ENCODE measurements around the gene PGS1. TPM values are rescaled to one million over a fixed set of nuclear protein-coding genes. Genes with fewer than 3 reads are reported as not detected.

PGS1 gene
- total RNA-seq, 1 experiment from 2014 or later = 42.5 TPM

DNA sequence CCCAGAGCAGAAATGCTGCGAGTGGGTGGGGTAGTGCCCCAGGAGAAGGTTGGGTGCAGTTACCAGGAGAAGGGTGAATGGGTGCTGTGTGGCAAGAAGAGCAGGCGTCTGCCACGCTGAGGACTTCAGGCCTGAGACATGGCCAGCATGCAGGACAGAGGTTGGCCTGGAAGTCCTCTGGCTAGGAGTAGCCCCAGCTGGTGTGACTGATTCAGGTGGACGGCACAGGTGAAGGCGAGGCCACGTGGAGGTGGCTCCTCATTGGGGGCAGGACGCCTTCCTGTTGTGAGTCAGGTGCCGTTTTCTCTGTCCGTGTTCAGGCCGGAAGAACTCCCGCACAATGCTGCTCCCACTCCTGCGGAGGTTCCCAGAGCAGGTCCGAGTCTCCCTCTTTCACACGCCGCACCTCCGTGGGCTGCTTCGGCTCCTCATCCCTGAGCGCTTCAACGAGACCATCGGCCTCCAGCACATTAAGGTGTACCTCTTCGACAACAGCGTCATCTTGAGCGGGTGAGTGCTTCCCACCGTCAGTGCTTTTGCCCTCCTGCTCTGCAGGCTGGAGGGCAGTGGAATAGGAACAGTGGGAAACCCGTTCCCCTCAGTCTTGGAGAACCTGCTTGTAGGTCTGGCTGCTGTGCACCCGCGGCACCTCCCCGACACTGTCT, 20.7 kb downstream of the PGS1 start:
- TF ChIP-seq EZH2 (IDR thresholded peaks at IDR 0.05; ENCODE audit: borderline replicate concordance, low read depth, low read length, poor library complexity, severe bottlenecking) = no peak
- TF ChIP-seq, protein P1, sequence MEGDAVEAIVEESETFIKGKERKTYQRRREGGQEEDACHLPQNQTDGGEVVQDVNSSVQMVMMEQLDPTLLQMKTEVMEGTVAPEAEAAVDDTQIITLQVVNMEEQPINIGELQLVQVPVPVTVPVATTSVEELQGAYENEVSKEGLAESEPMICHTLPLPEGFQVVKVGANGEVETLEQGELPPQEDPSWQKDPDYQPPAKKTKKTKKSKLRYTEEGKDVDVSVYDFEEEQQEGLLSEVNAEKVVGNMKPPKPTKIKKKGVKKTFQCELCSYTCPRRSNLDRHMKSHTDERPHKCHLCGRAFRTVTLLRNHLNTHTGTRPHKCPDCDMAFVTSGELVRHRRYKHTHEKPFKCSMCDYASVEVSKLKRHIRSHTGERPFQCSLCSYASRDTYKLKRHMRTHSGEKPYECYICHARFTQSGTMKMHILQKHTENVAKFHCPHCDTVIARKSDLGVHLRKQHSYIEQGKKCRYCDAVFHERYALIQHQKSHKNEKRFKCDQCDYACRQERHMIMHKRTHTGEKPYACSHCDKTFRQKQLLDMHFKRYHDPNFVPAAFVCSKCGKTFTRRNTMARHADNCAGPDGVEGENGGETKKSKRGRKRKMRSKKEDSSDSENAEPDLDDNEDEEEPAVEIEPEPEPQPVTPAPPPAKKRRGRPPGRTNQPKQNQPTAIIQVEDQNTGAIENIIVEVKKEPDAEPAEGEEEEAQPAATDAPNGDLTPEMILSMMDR (conservative IDR thresholded peaks at IDR 0.05; ENCODE audit: low read depth, low read length) = no peak
- no peak for DNase-seq (ENCODE audit: low spot score)
- Histone ChIP-seq H3K27ac (ENCODE audit: low read depth, low read length, poor library complexity, severe bottlenecking) (no peak overlapping the region), H3K9me3 (ENCODE audit: low read depth, low read length, poor library complexity, severe bottlenecking) (no peaks in the 10 kb centered on the region), H3K36me3 (ENCODE audit: insufficient read depth, low read length, poor library complexity, severe bottlenecking) (peaks cover 51% of the 10 kb centered on the region), H3K27me3 (replicated peaks; ENCODE audit: insufficient read depth, low read depth, low read length, poor library complexity) (no peaks in the 10 kb centered on the region), H3K4me3 (ENCODE audit: low read depth, low read length, poor library complexity, severe bottlenecking) (no peak overlapping the region), H3K4me1 (ENCODE audit: insufficient read depth, low read length, poor library complexity, severe bottlenecking) (no peaks in the 10 kb centered on the region)
- no TSS peak for BruUV-seq (replicated peaks)
- CTCF ChIA-PET = no interaction called here
- intact Hi-C loops (cut with micrococcal nuclease; ENCODE audit: unreplicated experiment) = no loop called here
- POLR2A ChIA-PET (ENCODE audit: low non-redundant PET) = no interaction called here

DNA sequence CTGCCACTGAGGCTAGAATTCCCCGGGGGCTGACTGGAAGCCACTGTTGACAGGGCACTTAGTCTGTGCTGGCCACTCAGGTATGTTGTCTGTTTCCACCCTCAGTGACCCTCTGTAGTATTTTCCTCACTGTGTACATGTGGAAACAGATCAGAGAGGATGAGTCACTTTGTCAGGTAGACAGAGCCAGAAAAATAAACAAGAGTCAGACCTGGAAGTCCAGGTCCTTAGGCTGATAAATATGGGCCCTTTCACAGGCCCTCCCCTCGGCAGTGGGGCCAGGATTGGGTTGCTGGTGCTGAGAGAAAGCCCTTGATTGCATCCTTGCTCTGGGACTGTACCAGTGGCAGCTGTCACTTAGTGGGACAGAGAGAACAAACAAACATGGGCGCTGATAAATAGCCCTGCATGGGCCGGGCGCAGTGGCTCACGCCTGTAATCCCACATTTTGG, 21.3 kb downstream of the PGS1 start:
- BruUV-seq (replicated peaks) = no TSS peak
- TF ChIP-seq EZH2 (IDR thresholded peaks at IDR 0.05; ENCODE audit: borderline replicate concordance, low read depth, low read length, poor library complexity, severe bottlenecking) = no peak
- TF ChIP-seq, protein P1 (conservative IDR thresholded peaks at IDR 0.05; ENCODE audit: low read depth, low read length) = no peak
- ChIA-PET CTCF (no interaction called here), POLR2A (ENCODE audit: low non-redundant PET) (no interaction called here)
- intact Hi-C loops (cut with micrococcal nuclease; ENCODE audit: unreplicated experiment) = no loop called here
- DNase-seq (ENCODE audit: low spot score) = no peak
- H3K9me3 ChIP-seq (ENCODE audit: low read depth, low read length, poor library complexity, severe bottlenecking) = no peaks in the 10 kb centered on the region
- H3K4me1 ChIP-seq (ENCODE audit: insufficient read depth, low read length, poor library complexity, severe bottlenecking) = no peaks in the 10 kb centered on the region
- no peaks in the 10 kb centered on the region for H3K27me3 ChIP-seq (replicated peaks; ENCODE audit: insufficient read depth, low read depth, low read length, poor library complexity)
- H3K27ac ChIP-seq (ENCODE audit: low read depth, low read length, poor library complexity, severe bottlenecking) = no peak overlapping the region
- H3K36me3 ChIP-seq (ENCODE audit: insufficient read depth, low read length, poor library complexity, severe bottlenecking) = peaks cover 51% of the 10 kb centered on the region
- no peak overlapping the region for H3K4me3 ChIP-seq (ENCODE audit: low read depth, low read length, poor library complexity, severe bottlenecking)

DNA sequence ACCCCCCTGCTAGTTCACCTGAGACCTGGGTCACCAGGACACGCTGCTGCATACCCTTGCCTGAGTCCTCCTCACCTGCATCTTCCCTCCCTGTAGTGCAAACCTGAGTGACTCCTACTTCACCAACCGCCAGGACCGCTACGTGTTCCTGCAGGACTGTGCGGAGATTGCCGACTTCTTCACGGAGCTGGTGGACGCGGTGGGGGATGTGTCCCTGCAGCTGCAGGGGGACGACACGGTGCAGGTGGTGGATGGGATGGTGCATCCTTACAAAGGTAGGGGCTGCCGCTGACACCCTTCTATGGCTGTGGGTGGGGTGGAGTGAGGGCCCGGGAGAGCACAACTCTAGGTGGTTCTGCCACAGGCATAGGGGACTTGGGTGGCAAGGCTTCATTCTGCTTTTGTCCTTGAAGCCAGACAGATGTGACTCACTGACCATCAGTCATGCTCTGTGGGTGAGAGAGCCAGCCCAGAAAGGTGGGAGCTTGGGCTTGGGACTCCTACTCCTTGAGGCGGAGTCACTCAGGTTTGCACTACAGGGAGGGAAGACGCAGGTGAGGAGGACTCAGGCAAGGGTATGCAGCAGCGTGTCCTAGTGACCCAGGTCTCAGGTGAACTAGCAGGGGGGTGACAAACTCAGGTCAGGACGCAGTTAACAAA, 22.3 kb downstream of the PGS1 start:
- no peak overlapping the region for H3K27ac ChIP-seq (ENCODE audit: low read depth, low read length, poor library complexity, severe bottlenecking)
- no peak for DNase-seq (ENCODE audit: low spot score)
- intact Hi-C loops (cut with micrococcal nuclease; ENCODE audit: unreplicated experiment) = no loop called here
- TF ChIP-seq, protein P1 (conservative IDR thresholded peaks at IDR 0.05; ENCODE audit: low read depth, low read length) = no peak
- no peak for TF ChIP-seq EZH2 (IDR thresholded peaks at IDR 0.05; ENCODE audit: borderline replicate concordance, low read depth, low read length, poor library complexity, severe bottlenecking)
- H3K27me3 ChIP-seq (replicated peaks; ENCODE audit: insufficient read depth, low read depth, low read length, poor library complexity) = no peaks in the 10 kb centered on the region
- H3K36me3 ChIP-seq (ENCODE audit: insufficient read depth, low read length, poor library complexity, severe bottlenecking) = peaks cover 54% of the 10 kb centered on the region
- BruUV-seq (replicated peaks) = no TSS peak
- no peaks in the 10 kb centered on the region for H3K9me3 ChIP-seq (ENCODE audit: low read depth, low read length, poor library complexity, severe bottlenecking)
- no peak overlapping the region for H3K4me3 ChIP-seq (ENCODE audit: low read depth, low read length, poor library complexity, severe bottlenecking)
- ChIA-PET CTCF (no interaction called here), POLR2A (ENCODE audit: low non-redundant PET) (no interaction called here)
- no peaks in the 10 kb centered on the region for H3K4me1 ChIP-seq (ENCODE audit: insufficient read depth, low read length, poor library complexity, severe bottlenecking)
